Astrocyte (in vitro differentiated cells and primary cell): ENCODE results near the gene PALLD.

Experiments
- EZH2 ChIP-seq: IDR thresholded peaks from 2 replicates; pipeline ENCODE4 v1.6.1; 2012; ENCODE audit warnings: mild to moderate bottlenecking, low read length, inconsistent platforms; ENCODE audit not compliant: insufficient read depth
- TF ChIP-seq, protein P1 (sequence below): IDR thresholded peaks from 2 replicates; pipeline ENCODE4 v1.5.1; 2011; ENCODE audit warnings: low read depth, mild to moderate bottlenecking, inconsistent platforms, low read length, moderate library complexity; ENCODE audit not compliant: insufficient read depth

DNA sequence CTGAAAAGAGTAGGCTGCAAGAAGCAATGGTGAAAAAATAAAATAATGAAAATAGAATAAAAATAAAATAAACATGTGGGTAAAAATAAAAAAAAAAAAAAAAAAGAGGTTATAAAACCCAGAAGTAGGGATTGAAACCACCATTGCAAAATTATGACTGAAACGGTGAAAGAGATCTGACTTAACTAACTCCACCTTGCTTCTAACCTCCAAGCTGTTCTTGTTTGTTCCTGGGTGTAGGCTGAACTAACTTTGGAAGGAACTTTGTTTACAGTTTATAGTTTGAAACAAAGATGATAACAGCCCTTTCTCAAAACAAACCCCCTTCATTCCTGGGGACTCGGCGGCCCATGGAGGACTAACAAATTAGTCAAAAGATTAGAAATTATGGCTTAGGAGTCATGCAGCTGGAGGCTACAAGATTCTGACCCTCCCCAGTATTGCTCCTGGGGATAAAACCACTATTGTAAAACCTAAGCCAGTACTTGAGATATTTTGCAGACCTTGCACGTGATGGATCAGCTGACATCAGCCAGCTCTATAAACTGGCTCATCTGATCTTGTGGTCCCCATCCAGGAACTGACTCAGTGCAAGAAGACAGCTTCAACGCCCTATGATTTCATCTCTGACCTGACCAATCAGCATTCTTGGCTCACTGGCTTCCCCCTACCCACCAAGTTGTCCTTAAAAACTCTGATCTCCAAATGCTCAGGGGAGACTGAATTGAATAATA, 47.0 kb upstream of the PALLD start:
- TF ChIP-seq, protein P1, sequence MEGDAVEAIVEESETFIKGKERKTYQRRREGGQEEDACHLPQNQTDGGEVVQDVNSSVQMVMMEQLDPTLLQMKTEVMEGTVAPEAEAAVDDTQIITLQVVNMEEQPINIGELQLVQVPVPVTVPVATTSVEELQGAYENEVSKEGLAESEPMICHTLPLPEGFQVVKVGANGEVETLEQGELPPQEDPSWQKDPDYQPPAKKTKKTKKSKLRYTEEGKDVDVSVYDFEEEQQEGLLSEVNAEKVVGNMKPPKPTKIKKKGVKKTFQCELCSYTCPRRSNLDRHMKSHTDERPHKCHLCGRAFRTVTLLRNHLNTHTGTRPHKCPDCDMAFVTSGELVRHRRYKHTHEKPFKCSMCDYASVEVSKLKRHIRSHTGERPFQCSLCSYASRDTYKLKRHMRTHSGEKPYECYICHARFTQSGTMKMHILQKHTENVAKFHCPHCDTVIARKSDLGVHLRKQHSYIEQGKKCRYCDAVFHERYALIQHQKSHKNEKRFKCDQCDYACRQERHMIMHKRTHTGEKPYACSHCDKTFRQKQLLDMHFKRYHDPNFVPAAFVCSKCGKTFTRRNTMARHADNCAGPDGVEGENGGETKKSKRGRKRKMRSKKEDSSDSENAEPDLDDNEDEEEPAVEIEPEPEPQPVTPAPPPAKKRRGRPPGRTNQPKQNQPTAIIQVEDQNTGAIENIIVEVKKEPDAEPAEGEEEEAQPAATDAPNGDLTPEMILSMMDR, result no peak
- TF ChIP-seq EZH2, result no peak
